Measurements from ENCODE around the gene AEBP2.

DNA sequence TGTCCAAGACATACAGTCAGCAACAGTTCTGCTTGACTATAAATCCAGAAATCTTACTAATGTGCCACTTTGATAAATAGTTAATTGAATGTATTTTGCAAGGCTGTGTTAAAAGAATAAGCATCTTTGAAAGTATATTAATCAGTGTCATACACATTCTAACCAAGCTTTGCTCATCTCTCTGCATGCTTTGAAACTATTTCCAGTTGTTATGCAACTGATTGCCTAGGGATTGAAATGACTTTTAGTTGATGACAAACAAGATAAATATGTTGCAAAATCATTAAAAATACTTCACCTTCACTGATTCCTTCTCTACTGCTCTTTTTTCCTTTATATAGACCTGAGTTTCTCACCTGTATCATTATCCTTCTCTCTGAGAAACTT, 91.3 kb downstream of the AEBP2 start:
- TF ChIP-seq, protein P1, sequence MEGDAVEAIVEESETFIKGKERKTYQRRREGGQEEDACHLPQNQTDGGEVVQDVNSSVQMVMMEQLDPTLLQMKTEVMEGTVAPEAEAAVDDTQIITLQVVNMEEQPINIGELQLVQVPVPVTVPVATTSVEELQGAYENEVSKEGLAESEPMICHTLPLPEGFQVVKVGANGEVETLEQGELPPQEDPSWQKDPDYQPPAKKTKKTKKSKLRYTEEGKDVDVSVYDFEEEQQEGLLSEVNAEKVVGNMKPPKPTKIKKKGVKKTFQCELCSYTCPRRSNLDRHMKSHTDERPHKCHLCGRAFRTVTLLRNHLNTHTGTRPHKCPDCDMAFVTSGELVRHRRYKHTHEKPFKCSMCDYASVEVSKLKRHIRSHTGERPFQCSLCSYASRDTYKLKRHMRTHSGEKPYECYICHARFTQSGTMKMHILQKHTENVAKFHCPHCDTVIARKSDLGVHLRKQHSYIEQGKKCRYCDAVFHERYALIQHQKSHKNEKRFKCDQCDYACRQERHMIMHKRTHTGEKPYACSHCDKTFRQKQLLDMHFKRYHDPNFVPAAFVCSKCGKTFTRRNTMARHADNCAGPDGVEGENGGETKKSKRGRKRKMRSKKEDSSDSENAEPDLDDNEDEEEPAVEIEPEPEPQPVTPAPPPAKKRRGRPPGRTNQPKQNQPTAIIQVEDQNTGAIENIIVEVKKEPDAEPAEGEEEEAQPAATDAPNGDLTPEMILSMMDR (IDR thresholded peaks at IDR 0.05; ENCODE audit: poor library complexity) = no peak
- no peak for TF ChIP-seq EZH2phosphoT487 (IDR thresholded peaks at IDR 0.05; ENCODE audit: low read depth, severe bottlenecking, unreplicated experiment)
- no peak for TF ChIP-seq EZH2 (IDR thresholded peaks at IDR 0.05; ENCODE audit: borderline replicate concordance)
